ENCODE data around the gene UAP1L1.

UAP1L1 gene

GRCh38 chr9:137084526-137084925 lies 7.2 kb downstream of the UAP1L1 start:
- no peaks in the 10 kb centered on the region for H4K20me1 ChIP-seq (ENCODE audit: insufficient read depth, low read length)
- no peaks in the 10 kb centered on the region for H3K9me2 ChIP-seq (replicated peaks; ENCODE audit: insufficient read depth, low read length)
- H3K27me3 ChIP-seq (replicated peaks; ENCODE audit: insufficient read depth, low read length) = no peaks in the 10 kb centered on the region
- H3K4me1 ChIP-seq (ENCODE audit: low read length) = peaks cover 12% of the 10 kb centered on the region
- no peaks in the 10 kb centered on the region for H3K9me3 ChIP-seq (replicated peaks; ENCODE audit: insufficient read depth, low read length)
- no peak for TF ChIP-seq CTCF (IDR thresholded peaks at IDR 0.05; ENCODE audit: low read length)
- no peak overlapping the region for H3K27ac ChIP-seq (ENCODE audit: low read length)
- no peak overlapping the region for H3K4me3 ChIP-seq (ENCODE audit: low read length)
- H2AFZ ChIP-seq (ENCODE audit: low read length) = no peak overlapping the region
- DNase-seq = no peak
- peaks cover 8% of the 10 kb centered on the region for H3K79me2 ChIP-seq (ENCODE audit: low read length)
- no peak overlapping the region for H3K9ac ChIP-seq (ENCODE audit: low read length)
- no peak overlapping the region for H3K4me2 ChIP-seq (ENCODE audit: low read depth, low read length)
- H3K36me3 ChIP-seq (replicated peaks; ENCODE audit: insufficient read depth, low read length) = peaks cover 3% of the 10 kb centered on the region; the same call in 1 of the 2 replicates
- H3F3A ChIP-seq (ENCODE audit: insufficient read depth, low read length) = peaks cover 6% of the 10 kb centered on the region; the same call in 1 of the 2 replicates

GRCh38 chr9:137085920-137086530 lies 8.7 kb downstream of the UAP1L1 start:
- H3F3A ChIP-seq (ENCODE audit: insufficient read depth, low read length) = peaks cover 6% of the 10 kb centered on the region; the same call in 1 of the 2 replicates
- no peaks in the 10 kb centered on the region for H3K27me3 ChIP-seq (replicated peaks; ENCODE audit: insufficient read depth, low read length)
- 0 out of 2 replicates have a peak, but pooled peaks cover 3% of the 10 kb centered on the region for H3K79me2 ChIP-seq (ENCODE audit: low read length)
- peak overlapping the region; percentile 92 for H3K4me2 ChIP-seq (ENCODE audit: low read depth, low read length)
- no peaks in the 10 kb centered on the region for H3K9me3 ChIP-seq (replicated peaks; ENCODE audit: insufficient read depth, low read length)
- H3K36me3 ChIP-seq (replicated peaks; ENCODE audit: insufficient read depth, low read length) = no peaks in the 10 kb centered on the region
- TF ChIP-seq EZH2phosphoT487 (IDR thresholded peaks at IDR 0.05; ENCODE audit: low read length) (no peak), EZH2 (optimal IDR thresholded peaks at IDR 0.05; ENCODE audit: low read depth, low read length) (no peak), CTCF (IDR thresholded peaks at IDR 0.05; ENCODE audit: low read length) (no peak)
- peak overlapping the region; percentile 96 for H3K9ac ChIP-seq (ENCODE audit: low read length)
- H3K4me1 ChIP-seq (ENCODE audit: low read length) = peaks cover 12% of the 10 kb centered on the region
- H3K9me2 ChIP-seq (replicated peaks; ENCODE audit: insufficient read depth, low read length) = no peaks in the 10 kb centered on the region
- H3K4me3 ChIP-seq (ENCODE audit: low read length) = peak overlapping the region; percentile 74
- H4K20me1 ChIP-seq (ENCODE audit: insufficient read depth, low read length) = no peaks in the 10 kb centered on the region
- peak overlapping the region; percentile 79 for H3K27ac ChIP-seq (ENCODE audit: low read length)
- peak; percentile 23 for DNase-seq
- peak overlapping the region; percentile 79 for H2AFZ ChIP-seq (ENCODE audit: low read length)

GRCh38 chr9:137086531-137087408 lies 9.5 kb downstream of the UAP1L1 start, which contains the start of gene MAN1B1:
Gene MAN1B1 (plus strand): TSS chr9:137086985. CDS start chr9:137087000, 15 bp downstream.
- H3K4me1 ChIP-seq (ENCODE audit: low read length) = peaks cover 12% of the 10 kb centered on the region
- peak within 1 kb of the TSS; percentile 79 for H3K27ac ChIP-seq (ENCODE audit: low read length)
- H4K20me1 ChIP-seq (ENCODE audit: insufficient read depth, low read length) = no peaks in the 10 kb centered on the region
- no peaks in the 10 kb centered on the region for H3K36me3 ChIP-seq (replicated peaks; ENCODE audit: insufficient read depth, low read length)
- peak within 1 kb of the TSS; percentile 79 for H2AFZ ChIP-seq (ENCODE audit: low read length)
- no peaks in the 10 kb centered on the region for H3K27me3 ChIP-seq (replicated peaks; ENCODE audit: insufficient read depth, low read length)
- H3K4me2 ChIP-seq (ENCODE audit: low read depth, low read length) = peak within 1 kb of the TSS; percentile 92
- H3K9me3 ChIP-seq (replicated peaks; ENCODE audit: insufficient read depth, low read length) = no peaks in the 10 kb centered on the region
- H3K9ac ChIP-seq (ENCODE audit: low read length) = peak within 1 kb of the TSS; percentile 96
- peaks cover 6% of the 10 kb centered on the region; the same call in 1 of the 2 replicates for H3F3A ChIP-seq (ENCODE audit: insufficient read depth, low read length)
- 0 out of 2 replicates have a peak, but pooled peaks cover 3% of the 10 kb centered on the region for H3K79me2 ChIP-seq (ENCODE audit: low read length)
- TF ChIP-seq CTCF (IDR thresholded peaks at IDR 0.05; ENCODE audit: low read length) (no peak), EZH2 (optimal IDR thresholded peaks at IDR 0.05; ENCODE audit: low read depth, low read length) (no peak), EZH2phosphoT487 (IDR thresholded peaks at IDR 0.05; ENCODE audit: low read length) (no peak)
- H3K9me2 ChIP-seq (replicated peaks; ENCODE audit: insufficient read depth, low read length) = no peaks in the 10 kb centered on the region
- DNase-seq = peak; percentile 100
- peak within 1 kb of the TSS; percentile 85 for H3K4me3 ChIP-seq (ENCODE audit: low read length)
